Measurements from ENCODE around the gene ZC3H12C.

The ZC3H12C gene

DNA sequence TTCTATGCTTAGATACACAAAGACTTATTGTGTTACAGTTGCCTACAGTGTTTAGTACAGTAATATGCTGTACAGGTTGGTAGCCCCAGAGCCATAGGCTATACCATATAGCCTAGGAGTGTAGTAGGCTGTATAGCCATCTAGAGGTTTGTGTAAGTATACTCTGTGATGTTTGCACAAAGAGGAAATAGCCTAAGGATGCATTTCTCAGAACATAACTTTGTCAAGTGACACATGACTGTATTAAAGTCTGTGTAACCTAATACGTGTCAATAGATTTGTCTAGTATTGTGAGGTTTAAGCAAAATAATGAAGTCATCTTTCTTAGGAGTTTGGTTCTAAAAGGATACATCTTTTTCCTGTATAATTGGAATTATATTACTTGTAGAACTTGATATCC lies 5.5 kb downstream of the ZC3H12C start:
- DNase-seq (ENCODE audit: low read depth in 2 of 2): no peak

DNA sequence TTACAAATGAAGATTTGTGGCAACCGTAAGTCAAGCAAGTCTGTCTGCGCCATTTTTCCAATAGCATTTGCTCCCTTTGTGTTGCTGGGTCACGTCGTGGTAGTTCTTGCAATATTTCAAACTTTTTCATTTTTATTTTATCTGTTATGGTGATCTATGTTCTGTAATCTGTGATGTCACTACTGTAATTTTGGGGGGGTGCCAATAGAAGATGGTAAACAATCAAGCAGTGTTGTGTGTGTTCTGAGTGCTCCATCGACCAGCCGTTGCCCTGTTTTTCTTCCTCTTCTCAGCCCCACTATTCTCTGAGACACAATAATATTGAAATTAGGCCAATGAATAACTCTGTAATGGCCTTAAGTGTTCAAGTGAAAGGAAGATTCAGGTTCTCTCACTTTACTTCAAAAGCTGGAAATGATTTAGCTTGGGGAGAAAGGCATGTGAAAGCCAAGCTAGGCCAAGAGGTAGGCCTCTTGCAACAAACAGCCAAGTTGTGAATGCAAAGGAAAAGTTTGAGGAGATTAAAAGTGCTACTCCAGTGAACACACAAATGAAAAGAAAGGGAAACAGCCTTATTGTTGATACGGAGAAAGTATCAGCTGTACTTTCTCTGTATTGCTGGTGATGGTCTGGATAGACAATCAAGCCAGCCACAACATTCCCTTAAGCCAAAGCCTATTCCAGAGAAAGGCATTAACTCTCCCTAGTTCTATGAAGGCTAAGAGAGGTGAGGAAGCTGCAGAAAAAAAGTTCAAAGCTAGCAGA lies 7.5 kb downstream of the ZC3H12C start:
- DNase-seq (ENCODE audit: low read depth in 2 of 2): no peak

DNA sequence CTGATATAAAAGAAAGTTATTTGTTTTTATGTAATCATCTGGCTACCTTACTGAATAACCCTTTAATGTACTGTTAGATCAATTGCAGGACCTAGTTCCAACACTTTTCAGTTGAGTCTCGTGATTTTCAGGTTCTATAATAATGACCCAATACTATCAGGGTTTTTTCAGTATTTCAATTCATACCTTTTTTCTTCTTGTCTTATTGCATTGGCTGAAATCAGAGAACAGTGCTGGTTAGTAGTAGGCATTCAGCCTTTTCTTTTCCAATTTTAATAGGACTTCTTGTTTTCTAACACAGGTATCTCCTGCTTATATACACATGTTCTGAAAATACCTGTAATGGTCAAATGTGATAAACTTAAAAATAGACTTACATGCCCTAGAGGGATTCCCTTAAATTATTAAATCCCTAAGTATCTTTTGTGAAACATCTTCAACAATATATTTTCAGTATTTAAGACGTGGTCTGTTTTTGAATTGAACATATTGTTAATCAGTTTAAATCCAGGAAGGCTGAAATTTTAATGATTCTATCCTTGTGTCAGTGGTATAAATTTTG lies 13.6 kb downstream of the ZC3H12C start:
- no peak for DNase-seq (ENCODE audit: low read depth in 2 of 2)

DNA sequence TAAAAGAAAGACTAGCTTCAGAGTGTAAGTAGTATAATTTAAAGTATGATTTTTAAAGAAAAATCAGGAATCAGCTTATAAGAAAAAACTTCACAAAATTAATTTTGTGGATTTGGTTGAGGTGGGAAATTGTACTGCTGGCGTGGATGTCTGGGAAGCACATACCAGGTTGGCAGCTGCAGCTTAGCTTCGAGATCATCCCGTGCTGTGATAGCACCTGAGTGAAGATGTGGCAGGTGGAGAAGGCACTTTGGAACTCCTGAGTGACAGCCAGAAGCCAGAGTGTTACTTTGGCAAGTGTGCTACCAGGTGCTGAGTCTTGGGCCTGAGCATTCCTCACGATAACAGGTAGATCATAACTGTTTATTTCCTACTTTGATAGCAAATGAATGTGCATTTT lies 17.7 kb downstream of the ZC3H12C start:
- DNase-seq (ENCODE audit: low read depth in 2 of 2): no peak

DNA sequence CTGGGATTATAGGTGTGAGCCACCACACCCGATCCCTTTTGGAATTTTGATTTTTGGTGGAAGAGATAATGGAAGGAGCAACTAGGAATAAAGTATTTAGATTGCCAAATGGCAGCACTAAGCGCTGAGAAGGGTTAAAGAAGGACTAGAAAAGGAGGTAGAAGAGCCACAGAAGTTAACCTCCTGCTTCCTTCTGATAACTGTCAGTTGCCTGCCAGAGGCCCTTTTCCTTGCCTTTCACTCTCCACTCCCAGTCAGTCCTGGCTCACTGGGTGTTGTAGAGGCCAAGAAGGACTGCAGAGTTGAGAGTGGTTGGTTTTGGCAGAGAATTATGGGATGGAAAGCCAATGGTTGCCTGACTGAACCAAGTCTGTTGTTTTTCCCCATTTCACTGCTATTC lies 19.3 kb downstream of the ZC3H12C start:
- no peak for DNase-seq (ENCODE audit: low read depth in 2 of 2)

DNA sequence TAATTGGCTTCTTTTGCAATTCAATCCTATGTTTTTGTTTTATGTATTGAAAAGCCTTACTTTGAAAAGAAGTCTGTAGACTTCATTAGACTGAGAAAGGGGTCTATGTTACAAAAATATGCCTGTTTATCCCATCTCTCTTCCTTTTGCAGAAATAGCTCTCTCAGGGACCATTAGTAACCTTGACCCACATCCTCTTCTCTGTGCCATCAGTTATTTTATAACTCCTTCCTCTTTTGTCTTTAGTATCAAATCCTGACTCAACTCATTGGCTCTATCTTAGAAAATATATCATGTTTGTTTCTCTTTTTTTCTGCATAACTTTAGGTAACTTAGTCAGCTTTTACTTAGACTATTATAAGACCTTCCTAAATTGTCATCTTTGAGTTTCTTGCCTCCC lies 20.3 kb downstream of the ZC3H12C start:
- no peak for DNase-seq (ENCODE audit: low read depth in 2 of 2)

DNA sequence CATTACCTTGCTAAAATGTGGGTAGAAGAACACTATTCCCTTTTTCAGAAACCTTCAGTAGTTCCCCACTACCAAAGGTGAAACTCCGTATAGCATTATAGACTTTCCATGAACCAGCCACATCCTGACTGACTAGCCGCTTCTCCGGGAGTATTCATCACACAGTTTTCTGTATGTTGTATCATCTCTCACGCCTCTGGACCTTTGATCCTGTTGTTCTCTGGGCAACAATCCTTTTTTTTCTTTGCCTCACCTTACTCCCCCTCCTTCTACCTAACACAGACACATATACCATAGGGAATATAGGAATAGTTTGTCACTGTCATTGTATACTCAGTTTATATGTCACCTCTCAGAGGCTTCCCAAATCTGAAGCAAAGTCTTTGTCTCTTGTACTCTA lies 20.8 kb downstream of the ZC3H12C start:
- no peak for DNase-seq (ENCODE audit: low read depth in 2 of 2)

DNA sequence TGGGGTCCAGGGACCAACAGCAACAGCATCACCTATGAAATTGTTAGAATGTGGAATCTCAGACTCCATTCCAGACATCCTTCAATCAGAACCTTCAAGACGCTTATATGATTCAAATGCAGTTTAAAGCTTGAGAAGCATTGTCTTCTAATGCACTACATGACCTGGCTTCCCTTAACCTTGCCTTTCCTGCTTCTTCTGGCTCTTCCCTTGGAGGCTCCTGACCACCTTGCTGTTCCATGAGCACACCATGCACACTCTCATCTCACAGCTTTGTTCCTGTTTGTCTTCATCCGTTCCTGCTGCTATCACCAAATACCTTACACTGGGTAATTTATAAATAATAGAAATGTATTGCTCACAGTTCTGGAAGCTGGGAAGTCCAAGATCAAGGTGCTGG lies 26.1 kb downstream of the ZC3H12C start:
- no peak for DNase-seq (ENCODE audit: low read depth in 2 of 2)

DNA sequence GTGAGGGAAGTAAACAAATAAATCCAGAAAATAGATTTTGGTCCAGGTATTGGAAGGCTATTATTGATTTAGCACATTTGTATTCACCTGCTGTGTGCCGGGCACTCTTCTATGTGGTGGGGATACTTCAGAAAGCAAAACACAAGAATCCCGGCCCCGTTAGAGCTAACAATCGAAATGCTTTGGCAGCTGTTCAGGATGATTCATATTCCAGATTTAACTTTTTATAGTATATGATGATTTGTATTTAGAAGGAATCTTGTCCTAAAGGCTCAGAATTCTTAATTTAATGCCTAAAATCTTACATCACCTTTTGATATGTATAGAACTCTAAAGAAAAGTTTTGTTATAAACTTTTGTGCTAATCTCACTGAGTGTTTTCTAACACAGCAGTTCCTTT lies 28.0 kb downstream of the ZC3H12C start:
- no peak for DNase-seq (ENCODE audit: low read depth in 2 of 2)

DNA sequence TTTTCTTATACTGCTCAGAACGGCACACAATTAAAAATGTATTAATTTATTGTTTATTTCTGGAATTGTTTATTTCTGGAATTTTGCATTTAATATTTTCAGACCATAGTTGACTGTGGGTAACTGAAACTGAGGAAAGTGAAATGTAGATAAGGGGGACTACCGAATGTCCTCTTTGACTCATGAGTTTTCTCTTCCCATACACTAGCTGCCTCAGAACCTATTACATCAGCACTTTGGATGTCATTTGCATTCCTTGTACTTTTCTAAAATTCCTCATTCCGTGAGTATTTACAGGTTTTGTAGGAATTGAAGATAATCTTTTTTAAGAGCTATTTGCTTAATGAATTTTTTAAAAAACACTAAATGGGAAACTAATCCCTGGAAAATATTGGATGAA lies 29.8 kb downstream of the ZC3H12C start:
- no peak for DNase-seq (ENCODE audit: low read depth in 2 of 2)

DNA sequence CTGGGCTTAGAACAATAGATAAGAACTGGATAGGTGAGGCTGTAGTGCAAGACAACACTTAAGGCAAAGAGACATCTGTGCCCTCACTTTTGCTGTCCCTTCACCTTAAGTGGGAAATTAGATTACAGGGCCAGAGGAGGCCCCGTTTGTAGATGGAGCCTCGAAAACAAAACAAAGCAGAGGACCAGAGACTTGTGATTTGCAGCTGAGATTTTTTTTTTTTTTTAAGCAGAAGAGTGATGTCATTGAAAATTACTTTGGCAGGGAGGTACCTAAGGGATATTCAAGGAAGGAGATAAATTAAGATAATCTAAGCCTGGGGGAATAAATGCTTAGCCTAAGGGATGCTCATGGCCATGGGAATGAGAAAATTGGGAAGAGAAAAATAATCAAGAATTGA lies 31.4 kb downstream of the ZC3H12C start:
- DNase-seq (ENCODE audit: low read depth in 2 of 2): no peak

DNA sequence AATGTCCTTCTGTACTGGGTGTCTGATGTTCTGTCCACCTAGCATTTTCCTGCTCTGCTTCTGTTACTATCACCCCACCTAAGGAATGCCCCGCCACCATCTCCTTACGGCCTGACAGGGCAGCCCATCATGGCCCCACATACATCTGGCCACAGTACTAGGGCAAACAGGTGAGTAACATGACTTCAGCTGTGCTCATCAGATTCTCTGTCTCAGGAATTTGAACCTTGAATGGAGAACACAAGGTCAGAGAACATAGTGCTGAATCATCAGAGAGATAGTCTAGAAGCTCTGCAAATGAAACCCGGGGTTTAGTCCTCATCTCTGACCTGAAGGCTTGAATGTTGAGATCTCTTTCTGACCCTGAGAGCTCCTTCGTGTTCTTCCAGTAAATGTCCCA lies 32.4 kb downstream of the ZC3H12C start:
- DNase-seq (ENCODE audit: low read depth in 2 of 2): no peak

DNA sequence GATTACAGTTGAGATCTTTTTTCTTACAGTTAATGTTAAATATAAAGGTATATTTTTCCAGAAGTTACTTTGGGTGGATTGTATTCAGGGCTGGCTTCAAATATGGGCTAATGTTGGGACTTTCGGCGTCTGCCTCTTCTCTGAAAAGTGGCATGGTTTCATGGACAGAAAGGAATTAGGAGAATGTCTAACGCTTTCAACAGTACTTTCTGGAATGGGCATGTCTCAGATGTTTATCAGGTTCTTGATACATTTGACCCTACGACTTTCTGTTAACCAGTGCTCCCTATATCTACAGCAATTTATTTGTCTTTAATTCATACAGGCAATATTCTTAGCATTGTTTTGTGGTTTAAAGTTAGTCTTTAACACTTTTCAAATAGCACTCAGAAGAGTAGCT lies 33.7 kb downstream of the ZC3H12C start:
- DNase-seq (ENCODE audit: low read depth in 2 of 2): no peak

DNA sequence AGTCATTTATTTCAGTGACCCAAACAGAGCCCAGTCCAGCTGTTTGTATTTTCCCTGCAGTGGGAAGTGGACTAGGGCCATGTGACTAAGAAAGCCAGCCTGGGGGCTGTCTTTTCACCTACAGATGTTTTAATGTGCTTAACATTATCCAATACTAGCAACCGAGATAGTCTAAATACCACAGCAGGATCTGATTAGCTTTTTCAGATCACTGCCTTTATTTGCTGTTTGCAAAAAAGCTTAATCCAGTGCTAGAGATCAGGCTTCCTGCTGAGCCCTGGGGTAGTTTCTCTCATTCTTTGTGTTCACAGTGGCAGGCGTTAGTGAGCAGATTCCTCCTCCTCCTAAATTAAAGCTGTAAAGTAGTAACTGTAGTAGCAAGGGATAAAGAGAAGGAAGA lies 35.0 kb downstream of the ZC3H12C start:
- no peak for DNase-seq (ENCODE audit: low read depth in 2 of 2)

DNA sequence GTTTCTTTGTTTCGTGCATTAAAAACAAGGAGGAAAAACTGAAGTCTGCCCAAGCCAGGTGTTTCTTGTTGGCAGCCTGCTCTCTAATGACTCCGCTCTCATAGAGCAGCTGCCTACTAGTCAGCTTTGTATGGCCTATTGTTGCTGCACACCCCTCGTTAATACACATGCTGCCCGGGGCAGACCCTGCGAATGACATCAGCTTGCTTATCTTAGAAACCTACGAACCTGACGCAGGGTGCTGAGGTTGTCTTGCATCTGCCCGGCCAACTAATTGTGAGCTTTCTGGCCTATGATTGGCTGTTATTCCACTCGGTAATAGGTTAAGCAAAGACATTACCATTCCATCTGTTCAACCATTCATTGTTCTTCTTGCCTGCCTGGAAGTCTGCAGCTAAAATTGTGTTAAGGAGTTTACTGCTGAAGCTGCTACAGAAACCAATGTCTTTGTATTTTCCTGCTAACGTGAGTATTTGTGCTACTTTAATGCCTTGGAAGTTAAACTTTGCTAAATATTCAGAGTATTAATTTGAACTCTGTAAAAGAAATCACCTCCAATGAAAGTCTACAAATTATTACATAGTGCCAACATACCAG lies 37.5 kb downstream of the ZC3H12C start:
- no peak for DNase-seq (ENCODE audit: low read depth in 2 of 2)

DNA sequence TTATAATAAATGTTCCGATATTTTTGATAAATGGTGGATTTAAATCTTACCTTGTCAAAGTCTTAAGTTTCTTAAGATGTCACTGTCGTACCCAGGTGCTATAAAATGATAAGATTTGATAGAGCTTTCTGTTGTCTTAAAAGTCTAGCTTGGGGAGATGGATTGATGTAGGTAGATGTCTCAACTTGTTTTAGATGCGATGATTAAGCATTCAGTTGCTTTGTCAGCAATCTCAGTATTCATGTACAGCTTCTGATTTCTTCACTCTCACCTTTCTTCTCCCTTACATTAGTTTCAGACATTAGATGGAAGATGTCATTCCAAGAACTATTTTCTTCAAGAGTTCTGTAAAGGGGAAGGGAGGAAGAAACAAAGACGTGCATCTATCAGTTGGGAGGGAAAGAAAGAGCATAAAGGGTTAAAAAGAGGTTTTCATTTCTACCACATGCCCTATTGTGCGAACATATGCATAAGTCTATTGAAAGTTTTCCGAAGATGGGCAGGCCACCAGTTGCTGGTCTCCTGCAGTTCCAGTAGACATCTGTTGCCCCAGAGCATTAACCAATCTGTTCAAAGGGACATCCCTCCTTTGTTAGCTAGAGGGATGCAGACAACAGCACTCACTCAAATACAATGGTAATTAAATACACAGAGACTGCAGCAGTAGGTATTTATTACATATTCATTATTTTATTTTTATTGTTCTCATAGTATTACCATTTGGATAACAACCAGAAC lies 38.4 kb downstream of the ZC3H12C start:
- DNase-seq (ENCODE audit: low read depth in 2 of 2): no peak

DNA sequence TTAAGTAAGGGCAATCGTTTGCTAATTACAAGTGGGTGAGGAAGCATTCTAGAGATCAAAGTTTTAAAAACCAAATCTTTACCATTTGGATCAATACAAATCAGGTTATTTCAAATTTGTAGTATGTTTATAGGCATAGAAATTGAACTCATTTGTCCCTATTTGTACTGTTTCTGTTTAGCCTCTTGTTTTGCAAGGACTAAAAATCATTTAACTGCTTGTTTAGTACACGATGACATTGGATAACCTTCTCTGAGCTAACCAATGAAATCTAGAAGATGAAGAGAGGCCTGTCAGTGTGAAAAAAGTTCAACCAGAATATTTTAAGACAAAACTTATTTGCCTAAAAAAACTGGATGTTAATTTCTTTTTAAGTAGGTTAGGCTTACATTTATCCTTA lies 40.0 kb downstream of the ZC3H12C start:
- DNase-seq (ENCODE audit: low read depth in 2 of 2): no peak

DNA sequence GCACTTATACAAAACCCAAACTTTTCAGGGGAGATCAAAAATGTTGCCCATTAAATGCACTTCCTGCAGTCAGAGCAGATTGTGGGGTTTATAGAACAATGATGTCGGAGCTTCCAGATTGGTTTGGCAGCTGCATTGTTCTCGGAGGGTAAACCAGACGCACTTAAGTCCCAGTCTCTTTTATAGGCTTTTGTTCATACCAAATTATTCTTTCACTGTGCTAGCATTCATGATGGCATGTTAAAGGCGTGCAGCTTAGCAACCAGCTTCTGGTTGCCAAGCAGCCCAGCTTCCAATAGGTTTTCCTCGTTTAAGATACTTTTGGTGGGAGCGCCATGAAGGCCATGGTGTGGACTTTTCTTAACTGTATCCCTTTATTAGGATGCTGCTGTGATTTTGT lies 40.9 kb downstream of the ZC3H12C start:
- no peak for DNase-seq (ENCODE audit: low read depth in 2 of 2)

DNA sequence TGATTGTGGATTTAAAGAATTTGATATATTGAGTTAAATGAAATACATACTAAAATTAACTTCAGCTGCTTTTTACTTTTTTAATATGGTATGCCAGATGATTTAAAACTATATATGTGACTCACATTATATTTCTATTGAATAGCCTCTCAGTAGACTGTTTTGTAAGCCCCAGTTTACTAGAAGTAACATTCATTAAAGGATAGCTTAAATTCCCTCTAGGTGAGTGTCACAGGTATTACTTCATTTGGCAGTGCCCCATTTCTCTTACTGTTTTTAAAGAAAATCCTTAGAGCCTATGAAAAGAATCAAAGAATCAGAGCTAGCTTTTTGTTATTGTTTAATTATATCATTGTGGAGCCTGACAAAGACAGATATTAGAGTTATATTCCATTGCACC lies 48.6 kb downstream of the ZC3H12C start:
- DNase-seq (ENCODE audit: low read depth in 2 of 2): no peak

DNA sequence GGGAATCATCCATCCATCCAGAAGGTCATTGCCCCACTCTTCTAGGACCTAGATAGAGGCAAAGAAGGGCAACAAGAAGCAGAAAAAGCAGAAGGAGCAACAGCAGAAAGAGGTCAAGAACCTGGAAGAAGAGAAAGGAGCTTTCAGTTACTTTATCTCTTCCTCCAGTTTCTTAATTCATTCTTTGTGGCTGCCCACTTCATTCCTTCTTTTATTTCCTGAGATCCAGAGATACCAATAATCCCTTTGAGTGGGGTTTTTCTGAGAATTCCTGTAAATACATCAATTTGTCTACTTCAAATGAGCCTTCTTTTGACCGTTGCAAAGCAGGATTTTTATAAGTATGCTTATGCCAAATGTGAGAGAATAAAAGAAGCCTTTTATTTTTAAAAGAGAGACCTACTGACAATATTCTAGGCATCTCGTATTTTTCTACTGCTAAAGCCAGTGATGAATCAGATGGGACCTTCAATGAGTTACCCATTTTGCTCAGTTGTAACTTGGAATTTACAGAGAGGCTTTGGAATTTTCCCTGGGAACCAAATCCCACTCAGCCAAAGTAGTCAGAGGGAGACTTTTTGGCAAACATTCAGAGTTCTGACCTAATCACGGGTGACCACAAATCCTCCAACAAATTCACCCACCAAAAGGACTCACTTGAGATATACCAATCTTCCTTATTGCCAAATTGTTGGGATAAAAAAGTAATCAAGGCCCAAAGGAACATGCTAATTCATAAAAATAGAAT lies 54.9 kb downstream of the ZC3H12C start:
- DNase-seq (ENCODE audit: low read depth in 2 of 2): no peak

DNA sequence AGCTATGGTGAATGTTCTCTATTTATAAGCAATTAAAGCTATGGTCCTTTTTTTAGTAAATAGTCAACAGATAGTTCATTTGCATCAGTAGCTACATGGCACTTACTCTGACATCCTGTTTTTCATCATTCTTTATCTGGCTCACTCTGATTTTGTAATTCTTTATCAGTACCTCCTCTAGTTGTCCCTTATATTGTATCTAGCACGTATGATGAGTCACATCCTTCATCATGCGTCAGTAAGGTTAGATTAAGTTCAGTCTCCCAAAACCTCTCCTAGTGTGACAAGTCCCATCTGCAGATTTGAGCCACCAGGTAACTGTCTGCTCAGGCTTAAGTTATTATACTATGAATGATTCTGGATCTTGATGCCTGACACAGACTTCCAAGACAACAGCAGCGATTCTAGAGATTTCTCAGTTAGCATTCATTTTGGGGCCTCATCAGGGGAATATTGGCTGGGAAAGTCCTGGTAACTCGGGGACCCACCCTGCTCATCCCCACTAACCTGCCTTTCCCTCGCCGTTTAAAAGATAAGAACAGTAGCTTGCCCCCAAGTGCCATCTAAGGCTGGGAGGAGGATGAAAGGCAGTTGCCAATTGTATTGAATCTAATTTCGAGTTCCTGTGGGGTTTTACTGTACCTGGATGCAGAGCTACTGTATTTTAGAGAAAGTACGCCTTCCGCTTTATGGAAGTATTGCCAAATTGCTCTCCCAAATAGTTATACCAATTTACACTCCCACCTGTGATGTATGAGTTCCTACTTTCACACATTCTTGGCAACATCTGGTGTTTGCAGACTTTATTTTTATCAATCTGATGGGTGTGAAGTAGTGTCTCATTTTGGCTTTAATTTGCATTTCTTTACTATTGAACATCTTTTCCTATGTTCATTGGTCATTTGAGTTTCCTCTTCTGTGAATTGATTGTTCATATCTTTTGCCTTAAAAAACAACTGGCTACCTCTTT lies 55.9 kb downstream of the ZC3H12C start:
- DNase-seq (ENCODE audit: low read depth in 2 of 2): no peak

Data from stimulated activated CD4-positive, alpha-beta T cell treated with anti-CD3 and anti-CD28 coated beads, Interleukin-4, amount 100 ng/mL, for 48 hours (primary cell).